HUDEP-2 (cell line): ENCODE measurements around the gene ANK2.

ENCODE experiments used
- DNase-seq, 76 experiments: peaks; one replicate each; lab custom pipeline; 2025; ENCODE audit not compliant: unreplicated experiment in 76 of 76; lab: John Stamatoyannopoulos, UW

The ANK2 gene

DNA sequence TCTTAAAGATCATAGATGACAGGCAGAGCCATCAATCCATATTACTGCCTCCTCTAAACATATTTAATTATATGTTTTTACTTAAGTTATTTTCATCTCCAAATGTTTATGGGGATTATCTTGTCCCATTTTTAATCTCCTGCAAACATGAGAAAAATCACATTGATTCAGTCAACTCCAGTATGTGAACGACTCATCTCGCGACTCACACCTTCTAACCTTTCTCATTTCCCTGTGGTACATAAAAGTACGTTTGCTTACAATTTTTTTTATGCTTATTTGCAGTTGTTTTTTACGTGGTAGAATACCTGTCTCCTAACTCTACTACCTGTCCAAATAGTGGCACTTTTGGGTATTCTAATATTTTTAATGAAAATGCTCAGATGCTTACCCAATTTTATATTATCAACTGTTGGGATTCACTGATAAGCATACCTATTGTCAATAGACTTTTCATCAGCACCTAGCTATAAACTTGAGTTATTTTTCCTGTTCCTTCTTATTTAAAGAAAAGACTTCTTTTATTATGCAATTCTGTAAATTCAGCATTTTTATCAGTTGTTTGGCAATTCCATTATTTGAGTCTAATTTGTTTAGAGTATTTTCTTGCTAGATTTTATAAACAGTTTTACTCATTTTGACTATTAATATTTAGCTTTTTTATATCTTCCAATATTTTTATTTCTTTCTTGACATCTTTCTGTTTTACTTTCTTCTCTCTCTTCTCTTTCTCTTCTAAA lies 276.6 kb downstream of the ANK2 start:
- no peak for DNase-seq

DNA sequence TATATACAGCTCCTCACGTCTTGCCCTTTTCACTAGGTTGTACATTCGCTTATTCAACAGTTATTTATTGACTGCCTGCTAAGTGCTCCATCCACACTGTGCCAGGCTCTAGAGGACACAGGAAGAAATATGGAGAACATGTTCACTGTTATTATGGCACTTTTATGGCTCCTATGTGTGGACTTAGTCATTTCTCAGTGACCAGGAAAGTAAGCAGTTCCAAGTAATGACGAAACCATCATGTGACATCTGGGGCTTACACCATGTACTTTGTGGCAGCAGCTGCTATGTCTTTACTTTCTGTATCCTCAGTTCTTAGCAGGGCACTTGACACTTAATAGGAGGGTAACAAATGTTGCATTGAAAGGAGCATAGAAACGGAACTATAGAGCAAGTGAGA lies 278.0 kb downstream of the ANK2 start:
- no peak for DNase-seq

DNA sequence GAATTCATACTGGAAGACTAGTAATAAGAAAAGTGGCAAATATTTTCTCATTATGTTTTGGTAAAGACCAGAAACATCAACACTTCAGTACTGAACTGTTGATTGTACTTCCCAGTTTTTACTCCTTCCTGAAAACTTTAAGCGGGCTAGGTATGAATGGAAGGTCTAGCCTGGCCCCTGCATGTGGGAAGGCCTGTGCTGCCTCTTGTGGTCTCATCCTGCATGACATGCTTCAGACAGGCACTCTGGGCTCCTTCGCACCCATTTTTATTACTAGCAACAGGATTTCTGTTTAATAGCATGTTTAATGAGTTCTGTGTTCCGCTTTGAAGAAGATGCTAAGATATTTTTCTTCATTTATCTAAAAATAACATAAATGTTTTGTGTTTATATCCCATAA lies 279.1 kb downstream of the ANK2 start:
- peak in 6 of 76 experiments; percentile 0 to 18 (median 1) for DNase-seq

- no peak for DNase-seq
Measured at GRCh38 chr4:113330200-113330599, 280.7 kb downstream of the ANK2 start.

DNA sequence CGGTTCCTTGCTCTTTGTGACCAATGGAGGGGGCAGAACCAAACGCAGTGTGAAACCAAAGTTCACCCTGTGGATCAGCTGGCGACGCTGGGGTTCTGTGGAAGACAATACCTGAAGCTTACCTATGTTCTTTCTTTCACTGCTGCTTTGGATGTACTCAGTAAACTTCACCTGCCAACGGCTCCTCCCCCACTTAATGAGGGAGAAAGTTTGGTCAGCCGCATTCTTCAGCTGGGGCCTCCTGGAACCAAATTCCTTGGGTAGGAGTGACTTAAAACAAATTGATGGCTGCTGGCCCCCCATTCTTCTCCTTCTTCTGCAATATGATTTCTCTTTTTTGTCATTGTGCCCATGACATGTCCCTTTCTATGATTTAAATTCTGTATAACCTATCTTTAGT lies 282.4 kb downstream of the ANK2 start:
- DNase-seq = no peak

DNA sequence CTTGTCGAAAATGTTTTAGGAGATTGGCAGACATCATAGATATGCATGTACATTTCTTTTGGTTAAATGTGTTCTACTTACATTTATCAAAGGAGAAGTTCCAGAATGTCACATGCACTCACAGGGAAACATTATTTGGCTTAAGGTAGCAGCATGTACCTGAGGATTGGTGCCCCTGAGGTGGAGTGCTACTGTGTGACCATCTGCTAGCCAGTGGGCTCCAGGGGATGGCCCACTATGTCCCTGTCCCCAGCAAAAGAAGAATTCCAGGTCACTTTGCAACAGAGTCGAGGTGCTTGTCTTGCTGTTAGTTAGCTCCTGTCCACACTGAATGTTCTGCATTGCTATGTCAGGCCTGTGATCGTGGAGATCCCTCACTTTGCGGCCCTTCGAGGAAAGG lies 283.2 kb downstream of the ANK2 start:
- DNase-seq = peak in 1 of 76 experiments; percentile 3

DNA sequence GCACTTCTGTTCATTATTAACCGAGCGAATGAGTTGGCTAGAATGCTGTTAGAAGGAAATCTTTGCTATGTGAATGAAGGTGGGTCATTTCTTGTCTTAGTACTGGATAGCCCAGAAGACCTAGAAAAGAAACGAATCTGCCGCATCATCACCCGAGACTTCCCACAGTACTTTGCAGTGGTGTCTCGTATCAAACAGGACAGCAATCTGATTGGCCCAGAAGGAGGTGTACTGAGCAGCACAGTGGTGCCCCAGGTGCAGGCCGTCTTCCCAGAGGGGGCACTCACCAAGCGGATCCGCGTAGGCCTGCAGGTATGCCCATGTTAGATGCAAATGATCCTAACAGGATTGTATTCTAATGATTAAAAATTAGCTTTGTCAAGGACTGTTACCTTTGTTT lies 286.3 kb downstream of the ANK2 start:
- DNase-seq = no peak

- no peak for DNase-seq
Measured at GRCh38 chr4:113336556-113336955, 287.1 kb downstream of the ANK2 start.

DNA sequence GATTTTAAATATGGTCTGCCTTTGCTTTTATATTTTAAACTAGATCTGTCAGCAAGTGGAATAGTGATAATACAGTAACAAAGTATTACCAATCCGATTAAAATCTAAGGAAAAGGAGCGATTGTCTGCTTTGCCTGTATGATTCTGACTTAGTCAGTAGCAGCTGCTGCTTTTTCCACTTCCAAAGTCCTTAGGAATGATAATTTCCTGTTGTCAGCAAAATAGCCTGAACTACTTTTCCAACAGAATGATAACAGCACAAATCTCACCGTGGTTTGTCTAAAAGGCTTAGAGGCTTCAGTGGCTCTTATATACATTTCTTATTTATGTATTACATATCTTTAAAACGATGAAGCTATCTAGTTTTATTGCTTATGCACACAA lies 290.0 kb downstream of the ANK2 start:
- no peak for DNase-seq

DNA sequence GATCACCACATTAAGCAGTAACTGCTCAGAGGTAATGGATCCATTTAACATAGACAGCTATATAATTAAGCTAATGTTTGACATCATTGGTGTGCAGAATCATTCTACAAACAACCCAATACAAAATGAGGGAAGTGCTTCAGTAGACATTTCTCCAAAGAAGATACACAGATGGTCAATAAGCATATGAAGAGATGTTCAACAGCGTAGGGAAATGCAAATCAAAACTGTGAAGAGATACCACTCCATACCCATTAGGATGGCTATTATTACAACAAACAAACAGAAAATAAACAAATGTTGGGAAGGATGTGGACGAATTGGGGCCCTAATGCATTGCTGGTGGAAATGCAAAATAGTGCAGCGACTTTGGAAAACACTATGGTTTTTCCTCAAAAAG lies 294.6 kb downstream of the ANK2 start:
- no peak for DNase-seq

- no peak for DNase-seq
Measured at GRCh38 chr4:113347245-113347644, 297.8 kb downstream of the ANK2 start.

GRCh38 chr4:113349430-113349829 lies 300.0 kb downstream of the ANK2 start:
- no peak for DNase-seq

GRCh38 chr4:113350576-113350975 lies 301.1 kb downstream of the ANK2 start:
- no peak for DNase-seq

DNA sequence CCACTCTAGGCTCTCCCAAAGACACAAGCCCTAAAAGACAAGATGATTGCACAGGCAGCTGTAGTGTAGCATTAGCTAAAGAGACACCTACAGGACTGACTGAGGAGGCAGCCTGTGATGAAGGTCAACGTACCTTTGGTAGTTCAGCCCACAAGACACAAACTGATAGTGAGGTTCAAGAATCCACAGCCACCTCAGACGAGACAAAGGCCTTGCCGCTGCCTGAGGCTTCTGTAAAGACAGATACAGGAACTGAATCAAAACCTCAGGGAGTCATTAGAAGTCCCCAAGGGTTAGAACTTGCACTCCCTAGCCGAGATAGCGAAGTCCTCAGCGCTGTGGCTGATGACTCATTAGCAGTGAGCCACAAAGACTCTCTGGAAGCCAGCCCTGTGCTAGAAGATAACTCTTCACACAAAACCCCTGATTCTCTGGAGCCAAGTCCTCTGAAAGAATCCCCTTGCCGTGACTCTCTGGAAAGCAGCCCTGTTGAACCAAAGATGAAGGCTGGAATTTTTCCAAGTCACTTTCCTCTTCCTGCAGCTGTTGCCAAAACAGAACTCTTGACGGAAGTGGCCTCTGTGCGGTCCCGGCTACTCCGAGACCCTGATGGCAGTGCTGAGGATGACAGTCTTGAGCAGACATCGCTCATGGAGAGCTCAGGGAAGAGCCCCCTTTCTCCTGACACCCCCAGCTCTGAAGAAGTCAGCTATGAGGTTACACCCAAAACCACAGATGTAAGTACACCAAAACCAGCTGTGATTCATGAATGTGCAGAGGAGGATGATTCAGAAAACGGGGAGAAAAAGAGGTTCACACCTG lies 306.3 kb downstream of the ANK2 start:
- peak in 37 of 76 experiments; percentile 0 to 71 (median 17) for DNase-seq

DNA sequence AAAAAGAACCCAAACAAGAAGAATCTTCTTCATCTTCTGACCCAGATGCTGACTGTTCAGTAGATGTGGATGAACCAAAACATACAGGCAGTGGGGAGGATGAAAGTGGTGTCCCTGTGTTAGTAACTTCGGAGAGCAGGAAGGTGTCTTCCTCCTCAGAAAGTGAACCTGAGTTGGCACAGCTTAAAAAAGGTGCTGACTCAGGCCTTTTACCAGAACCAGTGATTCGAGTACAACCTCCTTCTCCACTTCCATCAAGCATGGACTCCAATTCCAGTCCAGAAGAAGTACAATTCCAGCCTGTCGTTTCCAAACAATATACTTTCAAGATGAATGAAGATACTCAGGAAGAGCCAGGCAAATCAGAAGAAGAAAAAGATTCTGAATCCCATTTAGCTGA lies 307.0 kb downstream of the ANK2 start:
- DNase-seq = no peak

- no peak for DNase-seq
Measured at GRCh38 chr4:113358784-113359183, 309.3 kb downstream of the ANK2 start.

DNA sequence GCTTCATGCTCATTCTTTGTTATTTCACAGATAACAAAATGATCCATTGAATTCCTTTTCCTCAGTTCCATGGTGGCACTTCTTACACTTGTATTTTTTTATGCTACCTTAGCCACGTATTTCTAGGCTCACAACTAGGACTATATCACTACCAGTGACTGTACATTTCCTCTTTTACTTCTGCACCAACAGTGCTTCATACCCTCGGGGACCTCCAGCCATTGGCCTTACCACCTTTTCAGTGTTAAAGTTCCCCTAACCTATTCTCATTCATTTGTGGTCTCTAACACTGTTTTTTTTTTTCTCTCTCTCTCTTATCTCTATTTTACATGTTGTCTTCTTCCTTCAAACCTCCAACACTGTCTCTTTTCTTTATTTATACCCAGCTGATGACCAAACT lies 315.9 kb downstream of the ANK2 start:
- no peak for DNase-seq

GRCh38 chr4:113368056-113368455 lies 318.6 kb downstream of the ANK2 start:
- no peak for DNase-seq

GRCh38 chr4:113371111-113371510 lies 321.7 kb downstream of the ANK2 start:
- DNase-seq = no peak

DNA sequence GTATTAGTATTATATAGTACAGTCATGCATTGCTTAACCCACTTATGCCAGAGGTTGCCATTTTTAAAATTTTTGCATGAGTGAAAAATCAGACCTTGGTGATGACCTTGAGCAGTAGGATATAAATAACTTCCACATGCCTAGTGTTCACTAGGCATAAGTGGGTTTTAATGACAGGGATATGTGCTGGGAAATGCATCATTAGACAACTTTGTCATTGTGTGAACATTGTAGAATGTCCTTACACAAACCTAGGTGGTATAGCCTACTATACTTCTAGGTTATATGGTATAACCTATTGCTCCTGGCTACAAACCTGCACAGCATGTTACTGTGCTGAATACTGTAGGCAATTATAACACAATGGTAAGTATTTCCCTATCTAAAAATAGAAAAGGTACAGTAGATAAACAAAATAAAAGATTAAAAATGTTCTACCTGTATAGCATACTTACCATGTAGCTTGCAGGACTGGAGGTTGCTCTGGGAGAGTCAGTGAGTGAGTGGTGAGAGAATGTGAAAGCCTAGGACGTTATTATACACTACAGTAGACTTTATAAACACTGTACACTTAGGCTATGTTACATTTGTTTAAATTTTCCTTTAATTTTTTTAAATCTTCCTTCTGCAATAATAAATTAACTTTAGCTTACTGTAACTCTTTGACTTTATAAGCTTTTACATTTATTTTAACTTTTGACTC lies 326.7 kb downstream of the ANK2 start:
- no peak for DNase-seq

DNA sequence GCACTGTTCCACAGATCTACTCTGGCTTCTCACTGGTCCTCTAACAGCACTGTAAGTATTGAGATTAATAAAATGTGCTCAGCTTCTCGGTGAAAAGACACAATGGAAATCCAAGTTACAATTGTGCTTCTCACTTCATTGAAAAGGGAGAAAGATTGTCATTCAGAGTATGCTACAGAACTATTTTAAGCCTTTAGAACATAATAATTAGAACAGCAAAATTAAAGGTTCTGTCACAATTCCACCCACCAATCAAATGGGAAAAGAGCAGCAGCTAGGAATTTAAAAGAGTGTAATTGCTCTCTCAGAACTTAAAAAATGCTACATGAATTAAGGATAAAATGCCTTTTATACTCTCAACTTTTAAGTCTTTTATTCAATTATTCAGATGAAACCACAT lies 329.4 kb downstream of the ANK2 start:
- DNase-seq = no peak

- no peak for DNase-seq
Measured at GRCh38 chr4:113382704-113383103, 333.3 kb downstream of the ANK2 start.
